Measurements from ENCODE around the gene IGSF21. TPM values are rescaled to one million over a fixed set of nuclear protein-coding genes. Genes with fewer than 3 reads are reported as not detected.

Gene IGSF21
- total and polyA plus RNA-seq, 7 experiments from 2014 or later = not detected

DNA sequence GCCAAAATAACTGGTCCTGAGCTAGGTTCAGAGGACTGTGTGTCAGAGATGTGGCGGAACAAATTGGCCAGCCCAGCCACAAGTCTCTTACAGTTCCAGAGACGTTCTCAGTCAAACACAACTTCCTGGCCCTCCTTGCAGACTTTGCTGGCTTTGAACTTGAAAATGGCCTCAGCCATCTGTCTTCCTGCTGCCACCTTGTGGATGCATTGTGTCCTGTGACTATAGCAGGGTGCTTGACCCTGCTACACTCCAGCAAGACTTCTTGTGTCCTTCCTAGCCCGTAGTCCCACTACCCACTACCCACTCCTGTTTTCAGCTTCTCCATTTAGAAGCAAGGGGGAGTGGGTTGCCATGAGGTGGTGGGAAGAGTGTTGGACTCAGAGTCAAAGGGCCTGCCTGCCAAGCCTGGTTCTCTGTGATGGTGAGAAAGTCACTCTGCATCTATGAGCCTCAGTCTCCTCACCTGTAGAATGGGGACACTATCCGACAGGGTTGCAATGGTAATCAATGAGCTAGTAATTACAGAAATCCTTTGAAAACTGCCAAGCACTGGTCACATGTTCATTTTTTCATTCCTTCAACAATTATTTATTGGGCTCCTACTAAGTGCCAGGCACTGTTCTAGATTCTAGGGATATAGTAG, 109.9 kb downstream of the IGSF21 start:
- H3K4me3 ChIP-seq (ENCODE audit: low read length) = no peak overlapping the region
- intact Hi-C loops (cut with micrococcal nuclease) = no loop called here
- no peak overlapping the region for H3K27ac Mint-ChIP-seq
- no peak overlapping the region for H3K4me3 Mint-ChIP-seq
- peaks cover 0 to 46% (median 18%) of the 10 kb centered on the region in 5 donors for H3K27me3 Mint-ChIP-seq
- H3K36me3 ChIP-seq (ENCODE audit: control insufficient read depth in 2 of 3, insufficient read depth in 3 of 3, low read length in 3 of 3) = no peaks in the 10 kb centered on the region
- no peak overlapping the region for H3K27ac ChIP-seq (ENCODE audit: low read depth, low read length)
- H3K27me3 ChIP-seq (ENCODE audit: control insufficient read depth in 2 of 2, insufficient read depth in 2 of 2, low read length in 2 of 2) = no peaks in the 10 kb centered on the region
- DNase-seq (no peak), ATAC-seq (no peak)
- H3K4me1 ChIP-seq (ENCODE audit: control insufficient read depth in 2 of 2, insufficient read depth in 2 of 2, low read length in 2 of 2) = no peaks in the 10 kb centered on the region
- H3K4me1 Mint-ChIP-seq = peaks cover 0 to 2% (median 0%) of the 10 kb centered on the region in 7 donors
- H3K9me3 Mint-ChIP-seq = peaks cover 0 to 27% (median 16%) of the 10 kb centered on the region in 11 donors
- H3K36me3 Mint-ChIP-seq = peaks cover 0 to 10% (median 0%) of the 10 kb centered on the region in 5 donors
- peaks cover 0 to 16% (median 0%) of the 10 kb centered on the region in 3 experiments for H3K9me3 ChIP-seq (ENCODE audit: control insufficient read depth in 2 of 3, low read length in 3 of 3)
- POLR2A ChIA-PET = no interaction called here
- CTCF ChIA-PET = no interaction called here

DNA sequence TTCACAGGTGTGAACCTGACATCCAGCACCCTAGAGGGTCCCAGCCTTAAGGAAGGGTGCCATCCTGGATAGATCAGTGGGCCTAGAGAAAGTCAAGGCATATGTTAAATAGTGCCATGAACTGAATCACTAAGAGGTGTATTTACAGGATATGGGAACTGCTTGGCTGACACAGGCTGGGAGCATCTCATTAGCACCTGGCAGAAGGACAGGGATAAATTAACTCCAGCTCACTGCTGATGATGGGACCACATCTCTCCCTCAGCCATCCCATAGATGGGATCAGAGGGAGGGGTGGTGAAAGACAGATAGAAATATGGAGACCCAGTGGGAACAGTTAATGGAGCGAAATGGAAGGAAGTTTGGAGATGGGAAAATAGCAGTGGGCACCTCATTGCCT, 122.0 kb downstream of the IGSF21 start:
- H3K4me1 Mint-ChIP-seq = no peaks in the 10 kb centered on the region
- Histone ChIP-seq H3K4me1 (ENCODE audit: control insufficient read depth in 2 of 2, insufficient read depth in 2 of 2, low read length in 2 of 2) (no peaks in the 10 kb centered on the region), H3K9me3 (ENCODE audit: control insufficient read depth in 2 of 3, low read length in 3 of 3) (peaks cover 0 to 15% (median 0%) of the 10 kb centered on the region in 3 experiments), H3K27me3 (ENCODE audit: control insufficient read depth in 2 of 2, insufficient read depth in 2 of 2, low read length in 2 of 2) (no peaks in the 10 kb centered on the region), H3K27ac (ENCODE audit: low read depth, low read length) (no peak overlapping the region), H3K4me3 (ENCODE audit: low read length) (no peak overlapping the region), H3K36me3 (ENCODE audit: control insufficient read depth in 2 of 3, insufficient read depth in 3 of 3, low read length in 3 of 3) (no peaks in the 10 kb centered on the region)
- POLR2A ChIA-PET = no interaction called here
- ATAC-seq (no peak), DNase-seq (no peak)
- no peak overlapping the region for H3K4me3 Mint-ChIP-seq
- peaks cover 0 to 62% (median 35%) of the 10 kb centered on the region in 5 donors for H3K27me3 Mint-ChIP-seq
- intact Hi-C loops (cut with micrococcal nuclease) = no loop called here
- no peaks in the 10 kb centered on the region for H3K36me3 Mint-ChIP-seq
- peaks cover 0 to 48% (median 19%) of the 10 kb centered on the region in 11 donors for H3K9me3 Mint-ChIP-seq
- CTCF ChIA-PET = no interaction called here
- no peak overlapping the region for H3K27ac Mint-ChIP-seq

DNA sequence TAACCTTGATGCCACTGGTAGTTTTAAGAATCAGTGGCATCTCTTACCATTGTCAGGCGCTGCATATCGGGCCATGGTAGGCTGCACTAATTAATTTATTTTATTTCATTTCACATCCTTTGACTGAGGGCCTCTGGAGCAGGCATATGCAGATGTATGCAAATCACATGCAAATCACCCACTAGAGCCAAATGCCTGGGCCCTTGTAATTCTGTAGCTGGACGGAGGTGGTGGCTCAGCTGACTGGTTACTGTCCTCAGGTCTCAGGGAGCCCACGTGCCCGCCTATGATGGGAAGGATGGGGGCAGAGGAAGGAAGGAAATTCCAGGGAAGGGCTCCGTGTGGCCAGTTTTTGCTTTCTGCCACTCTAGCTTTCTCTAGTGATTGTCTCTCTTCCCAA, 122.7 kb downstream of the IGSF21 start:
- Mint-ChIP-seq H3K4me1 (no peaks in the 10 kb centered on the region), H3K9me3 (peaks cover under 1 to 54% (median 19%) of the 10 kb centered on the region in 11 donors), H3K27me3 (peaks cover 0 to 69% (median 35%) of the 10 kb centered on the region in 5 donors), H3K4me3 (no peak overlapping the region), H3K36me3 (peaks cover 0 to 7% (median 0%) of the 10 kb centered on the region in 5 donors), H3K27ac (no peak overlapping the region)
- Histone ChIP-seq H3K36me3 (ENCODE audit: control insufficient read depth in 2 of 3, insufficient read depth in 3 of 3, low read length in 3 of 3) (no peaks in the 10 kb centered on the region), H3K27me3 (ENCODE audit: control insufficient read depth in 2 of 2, insufficient read depth in 2 of 2, low read length in 2 of 2) (no peaks in the 10 kb centered on the region), H3K4me3 (ENCODE audit: low read length) (no peak overlapping the region), H3K9me3 (ENCODE audit: control insufficient read depth in 2 of 3, low read length in 3 of 3) (peaks cover 0 to 18% (median 0%) of the 10 kb centered on the region in 3 experiments), H3K27ac (ENCODE audit: low read depth, low read length) (no peak overlapping the region), H3K4me1 (ENCODE audit: control insufficient read depth in 2 of 2, insufficient read depth in 2 of 2, low read length in 2 of 2) (no peaks in the 10 kb centered on the region)
- POLR2A ChIA-PET = no interaction called here
- no peak for ATAC-seq
- CTCF ChIA-PET = no interaction called here
- DNase-seq = no peak
- intact Hi-C loops (cut with micrococcal nuclease) = no loop called here

DNA sequence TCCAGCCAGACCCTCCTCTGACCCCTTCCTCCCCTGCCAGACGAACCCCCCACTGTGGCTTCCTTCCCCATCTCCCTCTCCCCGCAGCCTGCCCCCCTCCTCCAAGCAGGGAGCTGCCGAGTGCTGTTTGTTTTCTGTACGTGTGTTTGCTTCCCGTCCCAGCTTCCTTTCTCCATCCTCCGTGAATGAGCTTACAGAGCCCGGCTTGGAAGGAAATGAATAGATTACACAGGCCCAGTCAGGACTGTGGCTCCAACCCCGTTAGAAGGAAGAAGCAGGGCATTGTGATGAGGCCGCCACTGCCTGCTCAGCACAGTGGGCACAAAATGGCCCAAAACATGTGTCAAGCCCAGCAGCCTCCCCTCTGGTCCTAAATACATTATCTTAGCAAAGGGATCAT, 123.2 kb downstream of the IGSF21 start:
- no peak overlapping the region for H3K4me3 Mint-ChIP-seq
- no peaks in the 10 kb centered on the region for H3K36me3 ChIP-seq (ENCODE audit: control insufficient read depth in 2 of 3, insufficient read depth in 3 of 3, low read length in 3 of 3)
- intact Hi-C loops (cut with micrococcal nuclease) = no loop called here

DNA sequence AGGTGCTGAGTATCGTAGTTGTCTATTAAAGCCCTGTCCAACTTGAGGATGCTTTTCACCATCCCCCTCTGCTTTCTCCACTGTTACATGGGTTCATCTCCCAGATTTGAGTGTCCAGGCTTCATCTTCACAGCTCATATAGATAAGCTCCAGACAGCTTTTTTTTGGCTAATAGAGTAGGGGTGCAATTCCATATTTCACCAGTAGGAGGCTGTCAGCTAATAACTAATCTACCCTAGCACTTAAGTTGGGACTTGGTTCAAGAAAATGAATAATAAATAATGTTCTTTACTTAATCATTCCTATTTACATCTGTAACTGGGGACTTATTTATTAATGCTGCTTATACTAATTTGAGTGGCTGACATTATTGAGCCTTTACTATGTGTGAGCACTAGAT, 124.5 kb downstream of the IGSF21 start:
- no peaks in the 10 kb centered on the region for H3K27me3 ChIP-seq (ENCODE audit: control insufficient read depth in 2 of 2, insufficient read depth in 2 of 2, low read length in 2 of 2)
- no peaks in the 10 kb centered on the region for H3K36me3 ChIP-seq (ENCODE audit: control insufficient read depth in 2 of 3, insufficient read depth in 3 of 3, low read length in 3 of 3)
- no peak overlapping the region for H3K27ac ChIP-seq (ENCODE audit: low read depth, low read length)
- H3K9me3 ChIP-seq (ENCODE audit: control insufficient read depth in 2 of 3, low read length in 3 of 3) = peaks cover 0 to 18% (median 0%) of the 10 kb centered on the region in 3 experiments
- Mint-ChIP-seq H3K4me1 (no peaks in the 10 kb centered on the region), H3K27me3 (peaks cover 0 to 69% (median 46%) of the 10 kb centered on the region in 5 donors), H3K9me3 (peaks cover 7 to 65% (median 21%) of the 10 kb centered on the region in 11 donors), H3K4me3 (no peak overlapping the region), H3K27ac (no peak overlapping the region), H3K36me3 (peaks cover 0 to 11% (median 0%) of the 10 kb centered on the region in 5 donors)
- H3K4me1 ChIP-seq (ENCODE audit: control insufficient read depth in 2 of 2, insufficient read depth in 2 of 2, low read length in 2 of 2) = no peaks in the 10 kb centered on the region
- no peak overlapping the region for H3K4me3 ChIP-seq (ENCODE audit: low read length)
- ChIA-PET CTCF (no interaction called here), POLR2A (no interaction called here)
- DNase-seq (no peak), ATAC-seq (no peak)
- intact Hi-C loops (cut with micrococcal nuclease) = no loop called here

More for the DNA sequence above, 123.2 kb downstream of the IGSF21 start:
- CTCF ChIA-PET = no interaction called here
- Mint-ChIP-seq H3K9me3 (peaks cover 6 to 60% (median 20%) of the 10 kb centered on the region in 11 donors), H3K27ac (no peak overlapping the region), H3K36me3 (peaks cover 0 to 11% (median 0%) of the 10 kb centered on the region in 5 donors), H3K4me1 (no peaks in the 10 kb centered on the region), H3K27me3 (peaks cover 0 to 69% (median 39%) of the 10 kb centered on the region in 5 donors)
- Histone ChIP-seq H3K27me3 (ENCODE audit: control insufficient read depth in 2 of 2, insufficient read depth in 2 of 2, low read length in 2 of 2) (no peaks in the 10 kb centered on the region), H3K4me3 (ENCODE audit: low read length) (no peak overlapping the region), H3K9me3 (ENCODE audit: control insufficient read depth in 2 of 3, low read length in 3 of 3) (peaks cover 0 to 18% (median 0%) of the 10 kb centered on the region in 3 experiments), H3K27ac (ENCODE audit: low read depth, low read length) (no peak overlapping the region), H3K4me1 (ENCODE audit: control insufficient read depth in 2 of 2, insufficient read depth in 2 of 2, low read length in 2 of 2) (no peaks in the 10 kb centered on the region)
- DNase-seq = no peak
- ATAC-seq = no peak
- POLR2A ChIA-PET = no interaction called here

DNA sequence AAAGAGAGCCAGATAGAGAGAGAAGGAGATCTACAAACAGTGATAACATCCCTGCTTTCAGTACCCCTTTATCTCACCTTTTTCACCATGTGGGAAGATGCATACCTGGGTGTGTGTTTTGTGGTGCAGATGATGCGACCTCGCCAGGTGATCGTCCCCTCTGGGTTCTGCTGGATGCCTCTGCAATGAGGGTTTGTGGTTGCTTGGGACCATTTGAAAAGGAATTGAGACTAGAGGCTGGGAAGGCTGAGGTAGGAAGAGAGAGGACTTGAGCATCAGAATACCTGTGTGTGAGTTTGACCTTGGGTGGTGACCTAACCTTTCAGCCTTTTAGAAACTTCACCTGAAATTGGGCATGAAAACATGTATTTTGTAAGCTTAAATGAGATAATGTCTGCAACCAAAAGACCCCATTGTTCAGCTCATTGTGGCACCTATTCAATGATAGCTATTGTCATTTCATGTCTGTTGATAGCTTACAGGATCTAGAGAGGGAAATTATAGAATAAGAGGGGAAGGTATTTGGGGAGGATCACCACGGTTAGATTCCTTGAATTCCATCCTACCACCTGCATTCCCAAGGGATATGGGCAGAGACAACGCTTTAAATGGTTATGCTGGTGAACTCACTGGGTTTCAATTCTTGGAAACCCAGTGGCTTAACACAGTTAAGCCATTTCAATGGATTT, 125.7 kb downstream of the IGSF21 start:
- Mint-ChIP-seq H3K27me3 (peaks cover 0 to 68% (median 43%) of the 10 kb centered on the region in 5 donors), H3K9me3 (peaks cover 7 to 65% (median 21%) of the 10 kb centered on the region in 11 donors), H3K4me3 (no peak overlapping the region), H3K36me3 (peaks cover 0 to 11% (median 0%) of the 10 kb centered on the region in 5 donors), H3K27ac (no peak overlapping the region), H3K4me1 (no peaks in the 10 kb centered on the region)
- no peak for DNase-seq
- ATAC-seq = no peak
- CTCF ChIA-PET = no interaction called here
- POLR2A ChIA-PET = no interaction called here
- Histone ChIP-seq H3K36me3 (ENCODE audit: control insufficient read depth in 2 of 3, insufficient read depth in 3 of 3, low read length in 3 of 3) (no peaks in the 10 kb centered on the region), H3K4me1 (ENCODE audit: control insufficient read depth in 2 of 2, insufficient read depth in 2 of 2, low read length in 2 of 2) (no peaks in the 10 kb centered on the region), H3K27me3 (ENCODE audit: control insufficient read depth in 2 of 2, insufficient read depth in 2 of 2, low read length in 2 of 2) (no peaks in the 10 kb centered on the region), H3K9me3 (ENCODE audit: control insufficient read depth in 2 of 3, low read length in 3 of 3) (peaks cover 0 to 18% (median 0%) of the 10 kb centered on the region in 3 experiments), H3K27ac (ENCODE audit: low read depth, low read length) (no peak overlapping the region), H3K4me3 (ENCODE audit: low read length) (no peak overlapping the region)
- intact Hi-C loops (cut with micrococcal nuclease) = no loop called here
